AG04449 (cell line): ENCODE data around the gene MFN2.

ENCODE experiments used
- CTCF ChIA-PET: fragments of 350-600 bp; formaldehyde crosslinking; extraction: SDS; loops from one replicate; lab custom pipeline; 2021; ENCODE audit warnings: antibody characterized with exemption; lab: Yijun Ruan, JAX
- POLR2A ChIA-PET: fragments of 400-600, 350-600 bp; formaldehyde crosslinking; extraction: SDS; loops from one replicate; lab custom pipeline; 2020; ENCODE audit warnings: antibody characterized with exemption, inconsistent platforms; lab: Yijun Ruan, JAX
- DNase-seq: peaks from one replicate; pipeline ENCODE4 v3.0.0-alpha.2; 2010; ENCODE audit warnings: low read depth, low spot score
- H3K4me3 ChIP-seq: 2 replicates; pipeline ENCODE4 v1.5.1; 2011; ENCODE audit warnings: low read depth, mild to moderate bottlenecking, control low read depth, low read length
- TF ChIP-seq, protein P1 (sequence below): IDR thresholded peaks from one replicate; pipeline ENCODE4 v1.5.1; 2011; ENCODE audit warnings: mild to moderate bottlenecking, moderate library complexity, low read length, control low read depth, inconsistent platforms; ENCODE audit not compliant: insufficient read depth; ENCODE audit errors: missing control alignments

The MFN2 gene

DNA sequence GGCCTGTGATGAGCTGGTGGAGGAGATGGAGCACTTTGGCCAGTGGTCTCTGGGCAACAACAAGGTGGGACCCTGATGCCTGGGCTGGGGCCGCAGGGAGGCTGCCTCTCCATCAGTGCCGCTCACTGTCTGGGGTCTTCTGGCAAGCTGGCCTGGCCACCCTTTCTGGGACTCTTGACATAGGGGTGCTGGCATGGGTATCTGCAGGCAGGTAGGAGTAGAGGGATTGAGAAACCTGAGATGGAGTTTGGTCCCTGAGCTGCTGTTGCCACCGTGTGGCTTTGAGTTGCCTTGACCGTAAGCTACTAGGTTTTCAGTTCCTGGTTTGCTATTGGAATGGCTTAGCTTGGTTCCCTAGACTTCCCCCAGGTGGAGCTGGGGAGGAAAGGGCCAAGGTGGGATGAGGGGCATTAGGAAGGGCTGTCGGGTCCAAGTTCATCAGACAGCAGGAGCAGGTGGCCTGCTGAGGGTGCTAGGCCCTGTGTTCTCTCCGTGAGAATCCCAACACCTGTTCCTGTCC lies 13.2 kb upstream of the MFN2 start:
- ChIA-PET POLR2A (interaction anchor here (0.7 kb wide), 1 partner anchor 59 kb away, joined by 4 read pairs; no protein-coding TSS in a partner anchor), CTCF (interaction anchor here (0.7 to 1.7 kb wide), 3 partner anchors 10 to 127 kb away, joined by 3 to 6 read pairs (median 3); no protein-coding TSS in a partner anchor)
- H3K4me3 ChIP-seq: no peak overlapping the region
- no peak for DNase-seq
- TF ChIP-seq, protein P1, sequence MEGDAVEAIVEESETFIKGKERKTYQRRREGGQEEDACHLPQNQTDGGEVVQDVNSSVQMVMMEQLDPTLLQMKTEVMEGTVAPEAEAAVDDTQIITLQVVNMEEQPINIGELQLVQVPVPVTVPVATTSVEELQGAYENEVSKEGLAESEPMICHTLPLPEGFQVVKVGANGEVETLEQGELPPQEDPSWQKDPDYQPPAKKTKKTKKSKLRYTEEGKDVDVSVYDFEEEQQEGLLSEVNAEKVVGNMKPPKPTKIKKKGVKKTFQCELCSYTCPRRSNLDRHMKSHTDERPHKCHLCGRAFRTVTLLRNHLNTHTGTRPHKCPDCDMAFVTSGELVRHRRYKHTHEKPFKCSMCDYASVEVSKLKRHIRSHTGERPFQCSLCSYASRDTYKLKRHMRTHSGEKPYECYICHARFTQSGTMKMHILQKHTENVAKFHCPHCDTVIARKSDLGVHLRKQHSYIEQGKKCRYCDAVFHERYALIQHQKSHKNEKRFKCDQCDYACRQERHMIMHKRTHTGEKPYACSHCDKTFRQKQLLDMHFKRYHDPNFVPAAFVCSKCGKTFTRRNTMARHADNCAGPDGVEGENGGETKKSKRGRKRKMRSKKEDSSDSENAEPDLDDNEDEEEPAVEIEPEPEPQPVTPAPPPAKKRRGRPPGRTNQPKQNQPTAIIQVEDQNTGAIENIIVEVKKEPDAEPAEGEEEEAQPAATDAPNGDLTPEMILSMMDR: no peak

DNA sequence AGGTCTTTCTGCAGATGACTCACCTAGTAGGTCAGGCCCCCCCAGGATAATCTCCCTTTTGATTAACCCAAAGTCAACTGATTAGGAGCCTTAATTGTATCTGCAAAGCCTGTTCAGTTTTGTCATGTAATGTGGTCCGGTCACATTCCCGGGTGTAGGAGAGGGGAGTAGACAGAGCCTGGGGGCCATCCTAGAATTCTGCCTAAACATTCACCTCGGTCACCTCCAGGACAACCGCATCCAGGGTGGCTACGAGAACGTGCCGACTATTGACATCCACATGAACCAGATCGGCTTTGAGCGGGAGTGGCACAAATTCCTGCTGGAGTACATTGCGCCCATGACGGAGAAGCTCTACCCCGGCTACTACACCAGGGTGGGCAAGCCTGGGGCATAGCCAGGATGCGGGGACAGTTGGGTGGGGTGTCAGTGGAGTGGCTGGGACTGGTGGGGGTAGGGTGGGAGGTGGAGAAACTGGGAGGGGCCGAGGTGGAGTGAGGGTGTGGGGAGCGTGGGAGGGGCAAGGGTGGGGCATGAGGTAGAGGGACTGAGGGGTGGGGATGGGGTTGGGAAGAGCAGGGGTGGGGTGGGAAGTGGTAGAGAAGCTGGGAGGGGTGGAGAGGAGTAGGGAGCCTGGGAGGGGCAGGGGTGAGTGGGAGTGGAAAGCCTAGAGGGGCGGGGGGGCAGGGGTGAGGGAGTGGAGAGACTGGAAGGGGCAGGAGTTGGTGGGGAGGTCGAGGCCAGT lies 9.6 kb upstream of the MFN2 start:
- no peak for DNase-seq
- TF ChIP-seq, protein P1: no peak
- POLR2A ChIA-PET: no interaction called here
- CTCF ChIA-PET: interaction anchor here (0.9 kb wide), 1 partner anchor 133 kb away, joined by 3 read pairs; no protein-coding TSS in a partner anchor
- no peak overlapping the region for H3K4me3 ChIP-seq

DNA sequence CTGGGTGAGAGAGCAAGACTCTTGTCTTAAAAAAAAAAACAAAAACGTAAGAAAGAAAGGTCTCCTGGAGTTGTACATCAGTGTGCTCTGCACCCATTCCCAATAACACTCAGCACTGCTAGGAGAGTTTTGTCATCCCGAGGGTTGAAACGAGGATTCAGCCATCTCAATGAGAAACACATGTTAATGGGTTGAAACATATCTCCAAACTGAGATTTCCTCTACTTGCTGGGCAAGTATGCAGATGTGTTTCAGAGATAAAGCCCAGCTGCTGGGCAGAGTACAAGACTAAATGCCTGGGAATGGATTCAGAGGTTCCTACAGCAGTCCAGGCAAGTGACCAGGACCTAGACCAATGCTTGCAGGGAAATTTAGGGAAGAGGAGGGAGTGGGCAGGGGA lies 2.6 kb upstream of the MFN2 start:
- ChIA-PET CTCF (interaction anchor here (1.3 kb wide), 1 partner anchor 23 kb away, joined by 3 read pairs; no protein-coding TSS in a partner anchor), POLR2A (interaction anchor here (0.6 to 0.7 kb wide), 2 partner anchors 19 to 68 kb away, joined by 3 read pairs; no protein-coding TSS in a partner anchor)
- H3K4me3 ChIP-seq: no peak overlapping the region
- DNase-seq: peak; percentile 28
- TF ChIP-seq, protein P1: no peak

DNA sequence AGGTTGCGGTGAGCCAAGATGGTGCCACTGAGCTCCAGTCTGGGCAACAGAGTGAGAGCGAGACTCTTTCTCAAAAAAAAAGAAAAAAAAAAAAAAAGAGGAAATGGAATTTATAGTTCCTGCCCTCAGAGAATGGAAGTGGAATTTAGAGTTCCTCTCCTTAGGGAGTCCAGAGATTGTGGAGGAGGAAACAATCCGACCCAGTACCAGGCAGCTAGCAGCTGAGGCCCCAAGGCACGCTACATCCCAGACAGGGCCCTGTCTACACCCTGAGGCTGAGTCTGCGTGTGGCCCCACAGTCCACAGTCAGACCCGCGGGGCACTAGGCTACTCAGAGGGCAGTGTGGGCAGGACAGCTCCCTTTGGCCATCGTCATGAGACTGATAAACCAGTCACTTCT lies 1.9 kb upstream of the MFN2 start:
- ChIA-PET POLR2A (interaction anchor here (0.6 to 0.7 kb wide), 2 partner anchors 18 to 68 kb away, joined by 3 read pairs; no protein-coding TSS in a partner anchor), CTCF (interaction anchor here (1.3 kb wide), 1 partner anchor 22 kb away, joined by 3 read pairs; no protein-coding TSS in a partner anchor)
- no peak for DNase-seq
- TF ChIP-seq, protein P1: no peak
- no peak overlapping the region for H3K4me3 ChIP-seq

DNA sequence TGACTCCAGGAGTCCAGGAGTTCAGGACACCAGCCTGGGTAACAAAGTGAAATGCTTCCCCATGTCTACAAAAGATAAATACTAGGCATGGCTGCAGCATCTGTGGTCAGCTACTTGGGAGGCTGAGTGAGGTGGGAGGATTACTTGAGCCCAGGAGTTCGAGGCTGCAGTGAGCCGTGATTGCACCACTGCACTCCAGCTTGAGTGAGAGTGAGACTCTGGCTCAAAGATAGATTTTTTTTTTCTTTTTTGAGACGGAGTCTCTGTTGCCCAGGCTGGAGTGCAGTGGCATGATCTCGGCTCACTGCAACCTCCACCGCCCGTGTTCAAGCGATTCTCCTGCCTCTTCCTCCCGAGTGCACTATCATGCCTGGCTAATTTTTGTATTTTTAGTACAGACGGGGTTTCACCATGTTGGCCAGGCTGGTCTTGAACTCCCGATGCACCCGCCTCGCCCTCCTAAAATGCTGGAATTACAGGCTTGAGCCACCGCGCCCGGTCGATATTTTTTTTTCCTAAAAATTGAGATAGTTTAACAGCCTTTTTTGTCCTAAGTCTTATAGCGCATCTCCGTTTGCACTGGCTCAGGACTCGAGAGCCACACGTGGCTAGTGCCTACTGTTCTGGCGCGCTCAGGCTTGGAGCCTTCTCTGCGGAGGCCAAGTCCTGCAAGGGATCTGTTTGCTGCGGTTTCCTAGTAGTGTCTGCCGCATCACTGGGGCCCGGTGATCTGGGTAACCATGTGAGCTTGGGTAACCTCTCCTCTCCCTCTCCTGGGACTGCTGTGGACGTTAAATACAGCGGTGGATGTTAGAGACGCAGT lies 1.0 kb upstream of the MFN2 start:
- ChIA-PET POLR2A (interaction anchor here (0.7 to 6.2 kb wide), 7 partner anchors 18 to 99 kb away, joined by 3 to 46 read pairs (median 5); partner anchors contain the start of genes MIIP and PLOD1), CTCF (interaction anchor here (1.2 kb wide), 1 partner anchor 13 kb away, joined by 3 read pairs; no protein-coding TSS in a partner anchor)
- no peak for DNase-seq
- TF ChIP-seq, protein P1: no peak
- H3K4me3 ChIP-seq: peak overlapping the region; percentile 94
